ENCODE data around the gene USP32. TPM values are rescaled to one million over a fixed set of nuclear protein-coding genes. Genes with fewer than 3 reads are reported as not detected.
"Not testable (repeated sequence)": the region's sequence is repeated elsewhere in the genome, so short reads cannot be mapped to it uniquely, and the experiment has no call there.

USP32 gene
- total RNA-seq, 1 donor = 59.1 TPM

DNA sequence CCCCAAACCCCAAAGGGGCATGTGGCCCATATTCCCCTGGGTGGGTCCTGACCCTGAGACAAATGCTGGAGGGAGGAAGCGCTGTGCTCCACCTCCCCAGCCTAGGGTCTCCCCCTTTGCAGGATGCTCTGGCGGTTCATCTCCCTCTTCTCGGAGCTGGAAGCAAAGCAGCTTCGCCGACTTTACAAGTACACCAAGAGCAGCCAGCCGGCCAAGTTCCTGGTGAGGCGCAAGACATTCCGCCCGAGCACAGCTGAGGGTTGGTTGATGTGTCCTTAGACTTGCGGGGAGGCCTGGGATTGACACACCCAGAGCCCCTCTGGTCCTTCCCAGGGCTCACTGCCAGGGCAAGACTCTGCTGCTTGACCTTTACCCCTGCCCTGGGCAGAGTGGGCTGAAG, 34.7 kb upstream of the USP32 start:
- TF ChIP-seq, protein P1, sequence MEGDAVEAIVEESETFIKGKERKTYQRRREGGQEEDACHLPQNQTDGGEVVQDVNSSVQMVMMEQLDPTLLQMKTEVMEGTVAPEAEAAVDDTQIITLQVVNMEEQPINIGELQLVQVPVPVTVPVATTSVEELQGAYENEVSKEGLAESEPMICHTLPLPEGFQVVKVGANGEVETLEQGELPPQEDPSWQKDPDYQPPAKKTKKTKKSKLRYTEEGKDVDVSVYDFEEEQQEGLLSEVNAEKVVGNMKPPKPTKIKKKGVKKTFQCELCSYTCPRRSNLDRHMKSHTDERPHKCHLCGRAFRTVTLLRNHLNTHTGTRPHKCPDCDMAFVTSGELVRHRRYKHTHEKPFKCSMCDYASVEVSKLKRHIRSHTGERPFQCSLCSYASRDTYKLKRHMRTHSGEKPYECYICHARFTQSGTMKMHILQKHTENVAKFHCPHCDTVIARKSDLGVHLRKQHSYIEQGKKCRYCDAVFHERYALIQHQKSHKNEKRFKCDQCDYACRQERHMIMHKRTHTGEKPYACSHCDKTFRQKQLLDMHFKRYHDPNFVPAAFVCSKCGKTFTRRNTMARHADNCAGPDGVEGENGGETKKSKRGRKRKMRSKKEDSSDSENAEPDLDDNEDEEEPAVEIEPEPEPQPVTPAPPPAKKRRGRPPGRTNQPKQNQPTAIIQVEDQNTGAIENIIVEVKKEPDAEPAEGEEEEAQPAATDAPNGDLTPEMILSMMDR (IDR thresholded peaks at IDR 0.05; ENCODE audit: insufficient read depth, low read length) = no peak
- no peak overlapping the region for H3K4me3 ChIP-seq (ENCODE audit: low read depth, low read length)
- no peak for DNase-seq (ENCODE audit: low read depth)

DNA sequence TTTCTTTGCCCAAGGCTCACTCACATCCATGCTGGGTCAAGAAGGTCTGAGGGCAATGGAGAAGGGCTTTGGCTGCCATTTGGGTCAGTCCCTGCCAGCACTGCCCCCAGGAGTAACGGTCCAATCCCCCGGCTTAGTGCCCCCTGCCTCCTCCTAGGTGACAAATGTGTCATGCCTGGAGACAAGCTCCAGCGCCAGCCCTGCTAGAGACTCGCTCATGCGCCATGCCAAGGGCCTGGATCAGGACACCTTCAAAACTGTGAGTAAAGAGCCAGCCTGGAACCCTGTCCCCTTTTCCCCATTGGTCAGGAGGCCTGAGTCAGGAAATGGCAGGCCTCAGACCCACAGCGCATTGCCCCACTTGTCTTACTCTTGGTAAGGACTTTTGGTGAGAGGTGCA, 33.7 kb upstream of the USP32 start:
- DNase-seq (ENCODE audit: low read depth) = no peak
- TF ChIP-seq, protein P1 (IDR thresholded peaks at IDR 0.05; ENCODE audit: insufficient read depth, low read length) = no peak
- H3K4me3 ChIP-seq (ENCODE audit: low read depth, low read length) = no peak overlapping the region

DNA sequence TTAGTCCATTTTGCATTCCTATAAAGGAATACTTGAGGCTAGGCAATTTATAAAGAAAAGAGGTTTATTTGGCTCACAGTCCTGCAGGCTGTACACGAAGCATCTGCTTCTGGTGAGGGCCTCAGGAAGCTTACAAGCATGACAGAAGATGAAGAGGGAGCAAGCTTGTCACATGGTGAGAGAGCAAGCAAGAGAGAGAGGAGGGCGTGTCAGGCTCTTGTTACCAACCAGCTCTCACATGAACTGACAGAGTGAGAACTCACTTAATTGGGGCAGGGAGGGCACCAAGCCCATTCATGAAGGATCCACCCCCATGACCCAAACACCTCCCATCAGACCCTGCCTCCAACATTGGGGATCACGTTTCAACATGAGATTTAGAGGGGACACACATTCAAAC, 31.9 kb upstream of the USP32 start:
- no peak for DNase-seq (ENCODE audit: low read depth)
- TF ChIP-seq, protein P1 (IDR thresholded peaks at IDR 0.05; ENCODE audit: insufficient read depth, low read length) = no peak
- no peak overlapping the region for H3K4me3 ChIP-seq (ENCODE audit: low read depth, low read length)

DNA sequence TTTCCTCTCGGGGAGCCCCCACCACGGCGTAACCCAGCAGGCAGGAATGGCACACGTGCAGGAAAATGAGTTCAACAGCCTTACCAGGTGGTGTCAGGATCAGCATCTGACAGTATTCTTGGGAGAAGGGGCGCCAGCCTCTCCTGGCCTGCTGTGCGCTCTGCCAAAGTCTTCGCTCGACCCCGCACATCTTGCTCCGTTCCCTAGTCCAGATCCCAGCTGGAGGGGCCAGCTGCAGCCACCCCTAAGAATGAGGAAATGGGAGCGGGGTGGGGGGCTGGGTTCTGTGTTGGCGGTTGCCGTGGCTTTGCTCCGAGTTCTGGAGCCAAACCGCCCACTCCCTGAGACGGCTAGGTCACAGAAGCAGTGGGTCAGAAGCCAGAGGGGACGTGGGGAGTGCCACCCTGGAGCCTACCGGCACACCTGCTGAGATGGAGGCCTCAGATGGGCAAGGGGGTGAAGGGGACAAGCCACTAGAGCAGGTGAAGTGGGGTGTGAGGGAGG, 30.3 kb upstream of the USP32 start, which contains the start of gene CHCT1:
CHCT1 (plus strand) TSS at position 328 of the 504 bp plus-strand sequence; CDS start at position 432, 104 bp downstream.
- peak within 1 kb of the TSS; percentile 58 for H3K4me3 ChIP-seq (ENCODE audit: low read depth, low read length)
- TF ChIP-seq, protein P1 (IDR thresholded peaks at IDR 0.05; ENCODE audit: insufficient read depth, low read length) = no peak
- DNase-seq (ENCODE audit: low read depth) = no peak

DNA sequence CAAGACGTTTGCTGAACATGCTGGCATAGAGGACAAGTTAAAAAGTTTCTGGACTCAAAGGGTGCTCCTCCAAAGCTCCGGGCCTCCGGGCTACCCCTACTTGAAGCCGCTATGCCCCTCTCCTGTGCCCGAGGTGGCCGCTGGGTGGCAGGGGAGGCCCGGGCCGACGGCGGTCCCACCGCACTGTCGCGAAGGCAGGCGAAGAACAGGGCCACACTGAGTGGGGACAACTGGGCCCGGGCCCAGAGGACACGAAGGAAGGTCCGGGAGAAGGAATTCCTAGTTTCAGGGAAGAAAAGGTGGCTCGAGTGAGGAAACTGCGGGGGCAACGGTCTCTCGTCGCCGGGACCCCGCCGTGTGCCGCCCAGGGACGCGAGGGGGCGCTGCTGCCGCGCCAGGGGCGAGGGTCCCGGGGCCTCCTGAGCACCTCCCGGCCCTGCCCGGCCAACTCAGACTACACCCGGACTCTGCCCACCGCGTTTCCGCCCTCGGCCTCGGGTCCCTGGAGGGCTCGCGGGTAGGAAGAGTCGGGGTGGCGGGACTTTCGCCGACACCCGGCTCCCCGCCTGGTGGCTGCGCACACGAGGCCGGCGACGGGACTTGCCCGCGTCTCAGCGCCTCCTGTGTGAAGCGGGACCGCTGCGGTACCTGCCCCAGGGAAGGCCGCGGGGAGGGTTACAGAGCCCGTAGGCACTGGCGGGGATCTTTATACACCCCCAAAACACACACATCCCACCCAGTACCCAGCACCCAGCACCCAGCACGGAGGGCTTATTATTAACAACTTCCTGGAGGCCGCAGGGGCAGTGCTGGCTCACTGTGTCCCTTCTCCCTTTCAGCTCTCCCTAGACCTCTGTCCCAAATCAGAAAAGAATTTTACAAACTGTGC, 29.6 kb upstream of the USP32 start:
- peak overlapping the region; percentile 58 for H3K4me3 ChIP-seq (ENCODE audit: low read depth, low read length)
- TF ChIP-seq, protein P1 (IDR thresholded peaks at IDR 0.05; ENCODE audit: insufficient read depth, low read length) = peak; percentile 87
- peak; percentile 48 for DNase-seq (ENCODE audit: low read depth)

DNA sequence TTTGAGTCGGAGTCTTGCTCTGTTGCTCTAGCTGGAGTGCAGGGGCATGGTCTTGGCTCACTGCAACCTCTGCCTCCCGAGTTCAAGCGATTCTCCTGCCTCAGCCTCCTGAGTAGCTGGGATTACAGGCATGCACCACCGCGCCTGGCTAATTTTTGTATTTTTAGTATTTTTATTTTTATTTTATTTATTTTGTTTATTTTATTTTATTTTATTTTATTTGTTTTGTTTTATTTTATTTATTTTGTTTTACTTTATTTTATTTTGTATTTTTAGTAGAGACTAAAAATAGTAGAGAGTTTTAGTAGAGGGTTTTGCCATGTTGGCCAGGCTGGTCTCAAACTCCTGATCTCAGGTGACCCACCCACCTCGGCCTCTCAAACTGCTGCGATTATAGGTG, 27.9 kb upstream of the USP32 start:
- not testable (repeated sequence) for H3K4me3 ChIP-seq (ENCODE audit: low read depth, low read length); DNase-seq (ENCODE audit: low read depth)

DNA sequence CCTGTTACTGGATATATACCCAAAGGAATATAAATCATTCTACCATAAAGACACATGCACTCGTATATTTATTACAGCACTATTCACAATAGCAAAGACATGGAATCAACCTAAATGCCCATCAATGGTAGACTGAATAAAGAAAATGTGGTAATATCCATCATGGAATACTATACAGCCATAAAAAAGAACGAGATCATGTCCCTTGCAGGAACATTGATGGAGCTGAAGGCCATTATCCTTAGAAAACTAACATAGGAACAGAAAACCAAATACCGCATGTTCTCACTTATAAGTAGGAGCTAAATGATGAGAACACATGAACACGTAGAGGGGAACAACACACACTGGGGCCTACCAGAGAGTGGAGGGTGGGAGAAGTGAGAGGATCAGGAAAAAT, 27.1 kb upstream of the USP32 start:
- not testable (repeated sequence) for H3K4me3 ChIP-seq (ENCODE audit: low read depth, low read length); DNase-seq (ENCODE audit: low read depth)
